Stimulated activated CD8-positive, alpha-beta memory T cell treated with anti-CD3 and anti-CD28 coated beads, Interleukin-4, amount 100 ng/mL, for 4 hours (primary cell): ENCODE data around the gene C2CD4D.

Source experiments
- DNase-seq, 2 donors: peaks; one replicate each; pipeline ENCODE4 v3.0.0-alpha.2; 2020; ENCODE audit warnings: low read depth in 2 of 2, low spot score in 1 of 2

Gene C2CD4D

DNA sequence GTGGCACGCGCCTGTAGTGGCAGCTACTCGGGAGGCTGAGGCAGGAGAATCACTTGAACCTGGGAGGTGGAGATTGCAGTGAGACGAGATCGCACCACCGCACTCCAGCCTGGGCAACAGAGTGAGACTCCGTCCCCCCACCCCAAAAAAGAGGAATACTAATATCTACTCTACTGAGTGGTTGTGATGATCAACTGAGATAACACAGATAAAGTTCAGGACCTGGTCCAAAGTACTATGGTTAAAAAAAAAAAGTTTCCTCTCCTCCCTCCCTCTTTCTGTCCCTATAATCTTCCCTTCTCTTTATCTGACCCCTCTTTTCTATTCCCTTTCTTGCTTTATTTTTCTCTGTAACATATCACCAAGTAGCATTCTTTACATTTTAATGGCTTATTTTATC lies 4.0 kb downstream of the C2CD4D start:
- DNase-seq = no peak

DNA sequence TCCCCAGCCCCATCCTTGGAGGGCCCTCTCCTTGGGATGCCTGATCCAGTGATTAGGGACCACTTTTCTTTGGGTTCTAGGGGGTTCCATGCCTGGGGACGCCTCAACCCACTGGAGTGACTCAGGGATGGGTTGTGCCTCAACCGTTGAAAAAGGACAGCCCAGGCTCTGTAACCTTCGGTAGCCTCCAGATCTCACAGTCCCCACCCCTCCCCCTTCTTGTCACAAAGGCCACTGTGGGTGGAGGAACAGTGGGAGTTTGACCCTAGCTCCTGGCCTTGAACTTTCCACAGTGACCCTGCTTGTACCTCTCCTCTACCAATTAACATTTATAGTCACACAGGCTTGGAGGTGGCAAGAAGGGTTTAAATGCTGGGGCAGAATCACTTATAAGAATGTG lies 5.4 kb downstream of the C2CD4D start:
- no peak for DNase-seq

DNA sequence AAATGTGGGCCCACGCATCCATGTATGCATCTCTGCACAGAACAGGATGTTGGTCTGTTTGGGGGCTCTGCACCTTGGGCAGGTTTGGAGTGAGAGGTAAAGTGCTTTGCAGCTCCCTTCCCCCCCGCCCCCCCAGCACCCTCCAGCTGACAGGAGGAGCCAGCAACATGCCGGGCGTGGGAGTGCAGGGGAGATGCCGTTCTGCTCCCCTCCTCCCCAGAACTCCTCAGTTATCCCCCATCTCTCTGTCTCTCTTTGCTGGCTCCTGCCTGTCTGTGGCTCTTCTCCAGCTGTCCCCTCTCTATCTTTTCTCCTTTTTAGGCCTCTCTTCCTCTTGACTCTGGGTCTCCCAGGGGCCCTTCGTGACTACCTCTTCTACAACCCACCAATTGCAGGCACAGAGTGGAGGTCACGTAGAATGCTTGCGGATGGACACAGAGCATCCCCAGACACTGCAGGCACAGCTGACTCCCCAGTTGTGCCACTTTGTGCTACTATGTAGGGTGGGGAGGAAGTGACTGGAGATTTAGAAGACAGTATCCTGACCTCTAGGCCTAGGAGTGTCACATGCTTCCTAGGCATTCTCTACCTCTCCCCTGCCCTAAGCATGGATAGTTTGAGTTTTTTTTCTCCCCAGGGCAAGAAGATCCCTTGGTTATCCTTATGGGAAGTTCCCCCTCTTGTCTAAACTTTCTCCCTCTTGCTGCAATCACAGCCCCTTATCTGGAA lies 6.3 kb downstream of the C2CD4D start:
- DNase-seq = no peak

DNA sequence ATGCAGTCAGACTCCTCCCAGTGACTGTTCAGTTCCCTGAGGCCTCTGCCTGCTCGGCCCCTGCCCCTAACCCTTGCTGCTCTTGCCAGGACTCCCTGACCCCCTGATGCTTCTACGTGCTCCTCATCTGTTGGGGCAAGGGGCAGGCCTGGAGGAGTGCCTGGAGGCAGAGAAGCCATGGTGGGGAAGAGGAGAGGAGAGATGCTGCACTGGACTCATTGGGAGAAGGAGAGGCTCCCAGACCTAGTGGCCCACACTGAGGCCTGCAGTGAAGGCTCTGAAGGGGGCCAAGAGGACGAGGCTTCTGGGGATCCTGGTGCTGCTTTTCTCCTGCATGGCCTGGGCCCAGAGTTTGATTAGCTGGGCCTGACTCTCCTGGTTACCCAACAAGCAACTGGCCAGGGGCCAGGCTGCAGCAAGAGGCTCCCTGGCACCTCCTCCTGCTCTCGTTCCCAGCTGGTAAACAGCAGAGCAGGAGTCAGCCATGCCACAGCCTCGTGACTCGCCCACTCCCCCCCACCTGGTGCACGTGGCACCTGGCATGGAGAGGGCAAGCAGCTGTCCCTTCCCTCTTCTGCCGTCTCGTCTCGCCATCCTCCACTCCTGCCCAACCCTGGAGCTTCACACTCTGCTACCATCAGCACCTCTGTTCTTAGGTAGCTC lies 7.2 kb downstream of the C2CD4D start:
- no peak for DNase-seq

DNA sequence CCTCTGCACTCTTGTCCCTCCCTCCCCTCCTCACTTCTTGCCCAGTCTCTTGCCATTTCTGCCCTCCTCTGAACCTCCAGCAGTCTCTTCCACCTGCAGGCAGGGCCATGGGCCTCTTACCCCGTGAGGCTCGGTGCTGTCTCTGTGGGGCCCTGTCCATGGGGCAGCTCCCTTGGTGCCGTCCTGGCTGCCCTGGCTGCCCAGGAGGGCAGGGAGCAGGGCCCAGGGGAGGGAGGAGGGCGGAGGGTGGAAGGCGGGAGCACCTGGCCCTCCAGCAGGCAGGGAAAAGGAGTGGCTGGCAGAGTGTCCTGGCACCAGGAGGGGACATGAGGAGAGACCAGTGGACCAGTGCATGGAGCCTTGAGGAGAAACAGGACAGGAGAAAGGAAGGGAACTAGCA lies 8.0 kb downstream of the C2CD4D start, which contains the start of gene RORC:
TSS of gene RORC (minus strand) at position 198 of the 400 bp plus-strand sequence. CDS start at position 160, 38 bp downstream.
- no peak for DNase-seq

DNA sequence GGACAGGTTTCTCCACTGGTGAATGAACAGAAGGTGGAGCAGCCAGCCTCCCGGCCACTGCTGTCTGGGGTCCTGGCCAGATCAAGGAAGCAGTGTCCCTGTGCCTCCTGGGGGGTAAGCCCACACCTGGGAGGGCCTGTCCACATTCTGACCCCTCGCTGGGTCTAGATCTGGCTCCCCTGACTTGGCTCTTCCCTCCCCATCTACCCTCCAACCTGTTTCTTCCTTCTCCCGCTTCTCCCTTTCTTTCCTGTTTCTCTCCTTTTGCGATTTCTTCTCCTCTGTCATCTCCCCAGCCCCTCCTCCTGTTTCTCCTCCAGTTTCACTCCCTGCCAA lies 8.4 kb downstream of the C2CD4D start:
- DNase-seq = no peak

DNA sequence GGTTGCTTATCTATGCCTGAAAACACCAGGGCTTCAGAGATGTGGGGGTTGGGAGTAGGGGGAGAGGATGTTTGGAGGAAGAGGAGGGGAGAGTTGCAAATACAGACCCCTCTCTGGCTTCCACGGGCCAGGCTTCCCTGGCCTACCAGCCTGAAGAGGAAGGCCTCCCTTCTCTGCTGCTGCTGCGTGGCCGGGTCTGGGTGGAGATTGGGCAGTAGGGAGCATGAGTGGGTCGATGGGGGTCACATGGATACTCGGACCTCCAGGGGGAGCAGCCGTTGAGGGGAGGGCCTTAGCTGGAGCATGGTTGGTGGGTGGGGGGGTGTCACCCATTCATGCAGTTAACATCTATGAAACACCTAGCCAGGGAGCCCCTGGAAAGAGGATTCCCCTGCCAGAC lies 9.6 kb downstream of the C2CD4D start:
- DNase-seq = no peak

DNA sequence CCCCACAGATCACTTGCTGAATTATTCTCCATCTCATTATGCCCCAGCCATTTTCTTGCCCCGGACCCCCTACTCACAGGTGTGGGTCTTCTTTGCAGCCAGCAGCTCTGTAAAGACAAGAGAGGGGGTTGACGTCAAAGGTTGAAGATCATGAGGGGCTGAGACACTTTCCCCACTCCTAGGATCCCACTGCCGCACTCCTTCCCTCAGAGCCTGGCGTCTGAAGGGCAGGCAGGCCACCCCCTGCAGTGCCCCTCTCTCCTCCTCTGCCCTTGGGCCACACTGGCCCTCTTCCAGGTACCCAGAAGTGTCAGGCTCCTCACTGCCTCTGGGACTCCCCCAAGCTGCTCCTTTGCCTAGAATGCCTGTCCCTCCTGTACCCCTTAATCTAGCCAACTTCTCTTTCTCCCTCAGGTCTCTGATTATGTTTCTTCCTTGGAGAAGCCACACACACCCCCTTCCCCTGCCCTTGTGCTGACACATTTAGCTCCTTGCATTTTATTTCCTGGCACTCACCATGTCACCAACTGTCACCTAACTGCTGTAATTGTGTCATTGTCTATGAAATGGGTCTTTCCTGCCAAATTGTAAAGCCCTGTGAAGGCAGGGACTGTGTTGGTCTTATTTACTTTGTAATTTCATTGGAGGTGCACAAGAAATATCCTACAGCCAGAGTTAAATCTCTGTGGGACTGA lies 10.1 kb downstream of the C2CD4D start:
- no peak for DNase-seq

DNA sequence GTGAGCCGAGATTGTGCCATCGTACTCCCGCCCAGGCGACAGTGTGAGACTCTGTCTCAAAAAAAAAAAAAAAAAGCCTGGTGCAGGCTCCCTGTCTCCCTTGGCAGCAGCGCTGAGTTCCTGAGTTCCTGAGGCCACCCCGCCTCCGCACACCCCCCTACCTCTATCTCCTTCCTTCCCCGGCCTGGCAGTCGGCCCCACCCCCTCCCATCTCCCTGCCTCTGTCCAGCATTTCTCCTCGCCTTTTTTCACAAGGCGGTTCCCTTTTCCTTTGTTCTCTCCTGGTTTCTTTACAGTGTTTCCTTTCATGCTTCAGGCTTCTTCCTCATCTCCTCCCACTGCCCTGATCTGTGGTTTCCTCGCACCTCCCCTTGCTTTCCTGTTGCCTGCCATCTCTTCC lies 10.7 kb downstream of the C2CD4D start:
- no peak for DNase-seq

DNA sequence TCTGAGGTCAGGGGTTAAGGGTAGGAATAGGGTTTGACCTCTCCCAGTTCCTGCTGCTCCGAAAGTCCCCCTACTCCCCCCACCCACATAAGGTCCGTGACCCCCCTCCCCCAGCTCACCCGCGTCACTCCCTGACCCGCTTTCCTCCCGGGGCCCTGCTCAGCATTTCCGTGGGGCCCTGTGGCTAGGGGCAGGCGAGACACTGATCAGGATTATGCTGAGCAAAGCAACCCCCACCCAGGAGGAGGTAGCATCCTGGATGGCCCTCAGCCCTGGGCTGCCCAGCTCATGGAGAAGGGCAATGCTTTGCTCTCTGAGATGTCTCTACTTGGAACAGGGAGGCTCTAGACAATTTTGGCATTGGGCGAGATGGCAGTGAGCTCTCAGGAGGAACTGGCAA lies 11.8 kb downstream of the C2CD4D start:
- no peak for DNase-seq

DNA sequence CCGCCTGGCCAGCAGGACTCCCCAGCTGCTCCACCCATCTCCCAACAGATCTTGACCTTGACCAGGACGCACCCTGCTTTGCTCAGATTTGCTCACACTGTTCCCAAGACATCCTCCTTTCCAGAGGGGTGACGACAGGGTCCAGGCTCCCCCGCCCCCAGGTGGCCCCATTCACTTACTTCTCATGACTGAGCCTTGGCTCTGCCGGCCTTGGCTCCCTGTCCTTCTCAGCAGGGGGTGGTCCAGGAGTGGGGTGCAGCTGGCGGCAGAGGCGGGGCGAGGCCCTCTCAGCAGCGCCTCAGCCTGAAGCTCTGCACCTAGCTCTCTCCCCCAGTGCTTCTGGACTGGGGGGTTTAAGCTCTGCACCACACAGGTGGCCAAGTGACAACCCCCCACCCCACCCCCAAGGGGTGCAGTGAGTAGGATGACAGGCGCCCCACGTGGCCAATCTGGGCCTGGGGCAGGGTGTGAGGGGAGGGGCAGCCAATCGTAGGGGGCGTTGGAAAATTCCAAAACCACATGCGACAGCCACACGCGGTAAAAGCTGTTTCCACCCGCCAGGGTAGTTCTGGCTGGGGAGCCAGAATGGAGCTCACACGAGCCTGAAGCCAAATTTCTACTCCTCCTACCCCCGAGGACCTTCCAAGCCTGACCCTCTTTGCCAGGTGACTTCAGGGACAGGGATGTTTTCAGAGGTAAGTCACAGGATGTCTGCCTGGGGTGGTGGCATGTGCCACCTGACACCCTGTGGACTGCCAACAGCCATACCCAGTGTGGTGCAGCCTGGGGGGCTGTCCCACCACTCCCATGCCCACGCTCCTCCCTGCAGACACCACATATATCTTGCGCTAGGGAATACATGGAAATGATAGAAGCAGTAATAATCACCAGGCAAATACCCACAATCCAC lies 13.6 kb downstream of the C2CD4D start:
- DNase-seq = peak in 1 of 2 donors; percentile 38

DNA sequence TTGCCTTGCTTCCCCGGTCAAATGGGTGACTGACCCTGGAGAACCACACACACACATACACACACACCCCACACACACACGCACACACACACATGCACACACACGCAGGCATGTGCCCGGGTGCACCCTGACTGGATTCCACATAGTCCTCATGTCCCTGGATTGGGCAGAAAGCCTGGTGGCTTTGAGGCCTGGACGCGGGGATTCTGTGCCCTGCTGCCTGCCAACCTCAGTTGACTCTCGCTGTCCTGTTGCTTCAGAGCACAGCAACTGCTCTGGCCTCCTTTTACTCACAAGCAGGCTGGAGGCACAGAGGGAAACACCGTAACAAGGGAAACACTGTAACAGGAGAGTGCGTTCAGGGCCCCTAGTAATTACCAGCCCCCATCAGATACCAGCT lies 14.4 kb downstream of the C2CD4D start:
- no peak for DNase-seq

DNA sequence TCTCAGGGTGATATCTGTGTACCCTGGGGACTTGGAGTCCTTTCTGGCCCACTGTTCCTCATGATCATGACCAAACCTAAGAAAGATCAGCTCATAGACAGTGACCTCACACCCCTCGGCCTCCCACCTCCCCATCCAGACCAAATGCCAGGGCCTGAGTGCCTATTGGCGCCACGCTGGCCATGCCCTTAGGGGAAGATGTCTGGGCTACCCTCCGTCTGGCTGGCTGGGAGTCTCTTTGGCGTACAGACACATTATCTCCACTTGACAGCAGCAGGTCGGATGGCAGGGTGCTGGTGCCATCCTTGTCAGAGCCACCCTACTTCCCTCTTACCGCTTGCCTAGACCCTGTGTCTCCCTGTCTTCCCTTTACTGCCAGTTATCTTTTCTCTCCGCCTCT lies 16.4 kb downstream of the C2CD4D start:
- DNase-seq = no peak

DNA sequence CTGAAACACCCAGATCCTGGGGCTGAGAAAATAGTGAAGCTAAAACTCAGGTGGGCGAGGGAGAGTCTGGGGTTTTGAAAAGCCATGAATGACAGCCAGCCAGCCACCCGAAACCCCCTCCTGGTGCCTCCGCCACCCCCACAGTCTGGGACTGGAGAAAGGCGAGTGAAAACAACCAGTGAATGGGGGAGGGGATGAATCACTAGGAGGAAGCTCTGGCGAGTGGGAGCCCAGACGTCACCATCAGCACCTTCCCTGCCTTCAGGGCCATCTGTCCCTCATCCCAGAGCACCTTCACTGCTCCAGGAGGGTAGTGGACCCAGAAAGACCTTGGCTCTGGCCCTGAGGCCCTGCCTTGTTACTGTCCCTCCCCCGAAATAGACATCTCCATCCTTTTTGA lies 17.2 kb downstream of the C2CD4D start:
- peak in 1 of 2 donors; percentile 50 for DNase-seq

DNA sequence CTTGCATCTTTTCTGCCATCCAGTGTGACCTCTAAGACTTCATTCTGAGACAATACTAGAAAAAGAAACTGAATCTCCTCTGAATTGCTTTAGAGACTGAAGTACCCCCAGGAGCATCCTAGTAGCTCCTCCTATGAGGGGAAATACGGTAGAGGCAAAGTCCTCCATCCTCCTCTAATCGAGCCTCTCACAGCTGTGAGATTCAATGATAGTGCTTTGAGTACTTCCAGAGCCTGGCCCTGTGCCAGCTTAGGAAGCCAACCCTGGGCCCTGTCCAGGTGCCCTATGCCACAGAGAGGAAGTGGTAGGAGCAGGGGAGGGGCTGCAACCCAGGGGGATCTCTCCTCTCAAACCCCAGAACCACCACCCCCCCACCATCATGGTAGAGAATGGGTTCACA lies 18.7 kb downstream of the C2CD4D start:
- DNase-seq = no peak

DNA sequence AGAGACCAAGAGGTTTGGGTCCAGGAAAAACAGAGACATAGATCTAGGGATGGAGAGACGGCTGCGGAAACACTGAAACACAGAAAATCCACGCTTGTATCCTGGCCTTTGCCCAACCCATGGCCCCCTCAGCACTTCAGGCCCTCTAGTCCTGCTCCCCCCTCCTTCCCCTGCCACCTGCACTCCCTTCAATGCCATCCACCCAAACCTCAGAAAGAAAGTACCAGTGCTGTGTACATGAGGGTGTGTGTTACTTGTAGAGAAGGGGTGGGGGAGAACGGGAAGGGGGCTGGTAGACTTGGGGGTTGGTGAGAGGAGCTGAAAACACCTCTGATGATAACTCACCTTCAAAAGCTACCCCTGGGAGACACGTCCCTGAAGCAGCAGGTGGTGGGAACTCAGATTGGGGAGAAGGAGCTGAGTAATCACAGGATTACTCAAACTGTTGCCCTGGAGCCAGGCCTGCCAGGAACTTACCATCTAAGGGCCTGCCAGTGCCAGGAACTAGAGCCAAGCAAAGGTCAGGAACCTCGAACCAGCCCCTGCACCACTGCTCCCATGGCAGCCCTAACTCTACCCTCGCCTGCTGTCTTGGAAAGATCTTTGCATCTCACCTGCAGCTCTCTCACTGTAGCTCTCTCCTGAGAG lies 19.5 kb downstream of the C2CD4D start:
- DNase-seq = no peak

DNA sequence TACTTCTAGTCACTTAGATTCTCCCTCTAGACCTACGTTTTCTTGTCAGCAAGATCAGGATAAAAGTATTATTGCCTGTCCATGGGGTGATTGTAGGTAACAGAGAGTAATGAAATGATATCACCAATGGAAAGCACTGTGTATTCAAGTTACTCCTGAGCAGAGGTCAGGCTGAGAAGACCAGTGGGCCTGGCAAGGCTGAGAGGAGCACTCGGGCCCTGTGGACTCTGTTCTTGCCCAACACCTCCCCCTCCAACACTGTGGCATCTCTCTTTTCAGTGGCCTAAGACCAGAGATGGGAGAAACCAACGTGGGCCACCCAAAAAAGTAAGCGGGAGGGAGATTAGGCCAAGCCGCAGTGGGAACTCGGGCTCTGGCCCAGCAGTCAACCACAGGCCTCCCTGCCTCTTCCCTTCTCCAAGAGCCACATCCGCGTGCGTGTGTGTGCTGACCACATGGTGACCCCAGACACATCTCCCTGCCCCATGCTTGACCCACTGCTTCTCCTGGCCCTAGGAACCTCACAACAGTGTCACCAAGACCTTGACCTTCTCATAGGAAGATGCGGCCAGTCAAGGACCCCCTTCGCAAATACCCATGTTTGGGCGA lies 20.3 kb downstream of the C2CD4D start:
- DNase-seq = no peak

DNA sequence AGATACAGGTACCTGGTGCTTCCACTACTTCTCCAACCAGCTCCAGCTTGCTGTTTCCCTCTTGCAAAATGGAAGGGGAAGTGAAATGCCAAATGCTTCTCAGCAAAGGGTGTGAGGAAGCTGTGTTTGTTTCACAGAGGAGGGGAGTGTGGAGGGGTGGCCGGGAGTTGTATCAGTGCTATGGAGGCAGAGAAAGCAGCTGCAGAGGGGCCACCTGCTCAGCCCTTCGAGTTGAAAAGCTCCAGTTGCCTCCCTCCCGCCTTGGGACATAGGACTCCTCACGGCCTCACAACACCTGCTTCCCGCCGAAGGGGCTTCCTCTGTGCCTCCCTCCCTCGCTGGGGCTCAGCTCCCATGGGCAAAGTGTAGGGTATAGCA lies 22.3 kb downstream of the C2CD4D start:
- no peak for DNase-seq

DNA sequence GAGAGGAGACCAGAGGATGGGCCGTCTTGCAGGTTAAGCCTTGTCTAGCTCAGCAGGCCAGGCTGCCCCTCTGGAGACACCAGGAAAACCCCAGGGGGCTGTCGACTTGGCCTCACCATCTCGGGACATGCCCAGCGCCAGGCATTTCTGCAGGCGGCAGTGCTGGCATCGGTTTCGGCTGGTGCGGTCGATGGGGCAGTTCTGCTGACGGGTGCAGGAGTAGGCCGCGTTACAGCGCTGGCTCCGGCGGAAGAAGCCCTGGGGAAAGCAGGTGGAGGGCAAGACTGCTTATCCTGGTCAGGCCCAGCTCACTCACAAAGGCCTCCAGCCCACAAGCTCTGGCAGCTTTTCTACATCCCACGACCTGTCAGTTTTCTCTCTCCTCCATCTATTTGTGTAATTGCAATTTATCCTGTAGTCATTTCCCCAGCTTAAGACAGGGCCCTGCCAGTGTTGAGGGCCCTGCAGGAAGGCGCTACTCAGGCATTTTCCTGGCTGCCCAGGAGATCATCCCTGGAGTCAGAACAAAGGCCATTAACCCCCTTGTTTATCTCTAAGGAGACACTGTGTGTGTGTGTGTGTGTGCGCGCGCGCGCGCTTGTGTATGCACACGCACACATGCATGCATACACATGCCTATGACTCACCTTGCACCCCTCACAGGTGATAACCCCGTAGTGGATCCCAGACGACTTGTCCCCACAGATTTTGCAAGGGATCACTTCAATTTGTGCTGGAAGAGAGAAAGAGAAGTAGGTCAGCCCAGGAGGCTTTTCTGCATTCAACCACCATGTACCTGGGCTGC lies 22.9 kb downstream of the C2CD4D start:
- no peak for DNase-seq
